OCI-LY7 (cell line): Measurements from ENCODE around the gene KDM2A. TPM values are rescaled to one million over a fixed set of nuclear protein-coding genes. Genes with fewer than 3 reads are reported as not detected.
A peak's percentile ranks its signal among the peaks of the same experiment; 100 is the strongest.

Experiments
- BruUV-seq: library from RNA; stranded (reverse); fragments of 400-500 nt; replicated peaks from 2 replicates; lab custom pipeline; 2021; lab: Mats Ljungman, UMichigan
- CTCF ChIA-PET: fragments of 300-600 bp; sonication (Branson Sonifier 250); formaldehyde crosslinking; loops from one replicate; lab custom pipeline; 2022; ENCODE audit warnings: antibody characterized with exemption; ENCODE audit not compliant: unreplicated experiment; lab: Charles Lee
- POLR2A ChIA-PET: fragments of 300-600 bp; sonication (Branson Sonifier 250); formaldehyde crosslinking; loops from one replicate; lab custom pipeline; 2022; ENCODE audit warnings: antibody characterized with exemption; lab: Charles Lee
- DNase-seq: peaks from one replicate; pipeline ENCODE4 v3.0.0-alpha.2; 2015; ENCODE audit warnings: low spot score
- H2AFZ ChIP-seq: fragments of 200-600 bp; sonication (generic), shearing (Covaris generic); 2 replicates; pipeline ENCODE4 v1.6.1; 2014; ENCODE audit warnings: mild to moderate bottlenecking, antibody characterized with exemption, low read length, moderate library complexity
- H3K27ac ChIP-seq: fragments of 200-600 bp; sonication (generic); 2 replicates; pipeline ENCODE4 v1.5.1; 2014; ENCODE audit warnings: mixed run types, low read depth, mild to moderate bottlenecking, moderate library complexity, low read length, inconsistent platforms; ENCODE audit not compliant: poor library complexity, severe bottlenecking
- H3K36me3 ChIP-seq: fragments of 200-600 bp; sonication (generic); 2 replicates; pipeline ENCODE4 v1.6.1; 2014; ENCODE audit warnings: mild to moderate bottlenecking, antibody characterized with exemption, low read length, moderate library complexity, mixed read lengths; ENCODE audit not compliant: insufficient read depth
- H3K4me1 ChIP-seq: fragments of 200-600 bp; sonication (generic); 2 replicates; pipeline ENCODE4 v1.5.1; 2014; ENCODE audit warnings: mild to moderate bottlenecking, low read length; ENCODE audit not compliant: insufficient read depth, poor library complexity, severe bottlenecking
- H3K4me2 ChIP-seq: fragments of 200-600 bp; sonication (generic); 2 replicates; pipeline ENCODE4 v1.6.1; 2014; ENCODE audit warnings: mild to moderate bottlenecking, low read length
- H3K4me3 ChIP-seq: fragments of 200-600 bp; sonication (generic); 2 replicates; pipeline ENCODE4 v1.5.1; 2014; ENCODE audit warnings: mild to moderate bottlenecking, low read depth, low read length; ENCODE audit not compliant: poor library complexity, severe bottlenecking
- H3K79me2 ChIP-seq: fragments of 200-600 bp; sonication (generic); 2 replicates; pipeline ENCODE4 v1.6.1; 2016; ENCODE audit warnings: low read depth, mild to moderate bottlenecking, low read length, moderate library complexity, mixed read lengths; ENCODE audit not compliant: insufficient read depth
- H3K9me2 ChIP-seq: fragments of 200-600 bp; sonication (generic); 2 replicates; pipeline ENCODE4 v1.6.1; 2016; ENCODE audit warnings: mild to moderate bottlenecking, low read length, mixed read lengths; ENCODE audit not compliant: insufficient read depth
- H3K9me3 ChIP-seq: fragments of 200-600 bp; sonication (generic); 2 replicates; pipeline ENCODE4 v1.6.1; 2014; ENCODE audit warnings: mild to moderate bottlenecking, mixed run types, low read length, mixed read lengths
- H4K20me1 ChIP-seq: fragments of 200-600 bp; sonication (generic); 2 replicates; pipeline ENCODE4 v1.6.1; 2014; ENCODE audit warnings: mild to moderate bottlenecking, antibody characterized with exemption, low read length, moderate library complexity, mixed read lengths; ENCODE audit not compliant: insufficient read depth
- EZH2phosphoT487 ChIP-seq: fragments of 200-600 bp; sonication (generic); IDR thresholded peaks from 2 replicates; pipeline ENCODE4 v1.6.1; 2018; ENCODE audit warnings: low read depth, borderline replicate concordance, mild to moderate bottlenecking, mixed run types, antibody characterized with exemption, low read length, moderate library complexity, mixed read lengths
- intact Hi-C: fragments of 100-400 bp; cut with micrococcal nuclease; formaldehyde crosslinking; loops from one replicate; pipeline ENCODE4 v1.10.0; 2022; ENCODE audit not compliant: unreplicated experiment
- total RNA-seq, 2 experiments: library from RNA; depleted of rRNA in 1 of 2; stranded (reverse); fragments of >200 nt in 1 of 2; shearing (Covaris generic) in 1 of 2; gene quantifications; 2 replicates each; pipeline ENCODE4 v1.2.3, GENCODE V29; 2014 to 2022
- TF ChIP-seq, protein P1 (sequence below): fragments of 200-600 bp; sonication (generic); conservative IDR thresholded peaks from 2 replicates; pipeline ENCODE4 v1.5.1; 2014; ENCODE audit warnings: mild to moderate bottlenecking, antibody characterized with exemption, low read length, moderate library complexity, mixed read lengths

KDM2A gene
- total RNA-seq, 2 experiments from 2014 or later, result 31.7 to 66.2 TPM

DNA sequence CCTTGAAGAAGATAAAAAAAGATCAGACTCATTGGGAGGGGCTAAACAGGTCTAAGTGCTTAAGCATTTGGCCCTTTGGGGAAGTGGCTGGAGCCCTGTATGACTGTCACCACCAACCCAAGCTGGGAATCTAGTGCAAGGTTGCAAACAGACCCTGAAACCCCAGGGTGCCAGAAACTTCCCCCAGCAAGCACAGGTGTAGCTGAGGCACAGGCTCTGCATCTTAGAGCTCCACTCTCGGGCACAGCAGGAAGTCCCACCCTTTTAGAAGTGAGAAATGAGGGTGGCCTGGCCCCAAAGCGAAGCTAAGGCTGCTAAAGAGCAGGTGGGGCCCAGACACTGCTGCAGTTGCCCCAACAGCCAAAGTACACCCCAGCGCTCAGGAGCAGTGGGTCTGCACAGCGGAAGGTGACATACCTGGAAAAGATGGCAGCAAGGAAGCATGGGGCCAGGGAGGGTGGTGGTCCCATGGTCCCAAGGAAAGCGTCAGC, 5.8 kb upstream of the KDM2A start:
- H3K79me2 ChIP-seq, result no peaks in the 10 kb centered on the region
- H3K4me3 ChIP-seq, result no peak overlapping the region

GRCh38 chr11:67114275-67114896, 4.7 kb upstream of the KDM2A start:
- ChIA-PET CTCF (no interaction called here), POLR2A (no interaction called here)
- Histone ChIP-seq H3K79me2 (no peaks in the 10 kb centered on the region), H3K27ac (no peak overlapping the region), H3K36me3 (no peaks in the 10 kb centered on the region), H3K4me3 (no peak overlapping the region), H2AFZ (no peak overlapping the region), H3K9me3 (no peaks in the 10 kb centered on the region), H3K4me2 (no peak overlapping the region), H3K9me2 (no peaks in the 10 kb centered on the region), H3K4me1 (peaks cover 23% of the 10 kb centered on the region), H4K20me1 (no peaks in the 10 kb centered on the region)
- no TSS peak for BruUV-seq
- intact Hi-C loops, result no loop called here
- no peak for DNase-seq
- TF ChIP-seq EZH2phosphoT487, result no peak
- TF ChIP-seq, protein P1, sequence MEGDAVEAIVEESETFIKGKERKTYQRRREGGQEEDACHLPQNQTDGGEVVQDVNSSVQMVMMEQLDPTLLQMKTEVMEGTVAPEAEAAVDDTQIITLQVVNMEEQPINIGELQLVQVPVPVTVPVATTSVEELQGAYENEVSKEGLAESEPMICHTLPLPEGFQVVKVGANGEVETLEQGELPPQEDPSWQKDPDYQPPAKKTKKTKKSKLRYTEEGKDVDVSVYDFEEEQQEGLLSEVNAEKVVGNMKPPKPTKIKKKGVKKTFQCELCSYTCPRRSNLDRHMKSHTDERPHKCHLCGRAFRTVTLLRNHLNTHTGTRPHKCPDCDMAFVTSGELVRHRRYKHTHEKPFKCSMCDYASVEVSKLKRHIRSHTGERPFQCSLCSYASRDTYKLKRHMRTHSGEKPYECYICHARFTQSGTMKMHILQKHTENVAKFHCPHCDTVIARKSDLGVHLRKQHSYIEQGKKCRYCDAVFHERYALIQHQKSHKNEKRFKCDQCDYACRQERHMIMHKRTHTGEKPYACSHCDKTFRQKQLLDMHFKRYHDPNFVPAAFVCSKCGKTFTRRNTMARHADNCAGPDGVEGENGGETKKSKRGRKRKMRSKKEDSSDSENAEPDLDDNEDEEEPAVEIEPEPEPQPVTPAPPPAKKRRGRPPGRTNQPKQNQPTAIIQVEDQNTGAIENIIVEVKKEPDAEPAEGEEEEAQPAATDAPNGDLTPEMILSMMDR, result no peak

More for the DNA sequence above, 5.8 kb upstream of the KDM2A start:
- intact Hi-C loops, result no loop called here
- TF ChIP-seq, protein P1, result no peak
- TF ChIP-seq EZH2phosphoT487, result no peak
- ChIA-PET CTCF (no interaction called here), POLR2A (interaction anchor here (0.6 to 1.2 kb wide), 2 partner anchors 9 to 513 kb away, joined by 3 read pairs; no protein-coding TSS in a partner anchor)
- Histone ChIP-seq H4K20me1 (no peaks in the 10 kb centered on the region), H3K9me3 (no peaks in the 10 kb centered on the region), H3K27ac (no peak overlapping the region), H3K9me2 (no peaks in the 10 kb centered on the region), H3K36me3 (no peaks in the 10 kb centered on the region), H2AFZ (peak overlapping the region; percentile 13; the same call in 1 of the 2 replicates), H3K4me2 (peak overlapping the region; percentile 22; the same call in 1 of the 2 replicates), H3K4me1 (peaks cover 20% of the 10 kb centered on the region)
- no TSS peak for BruUV-seq
- peak; percentile 69 for DNase-seq

DNA sequence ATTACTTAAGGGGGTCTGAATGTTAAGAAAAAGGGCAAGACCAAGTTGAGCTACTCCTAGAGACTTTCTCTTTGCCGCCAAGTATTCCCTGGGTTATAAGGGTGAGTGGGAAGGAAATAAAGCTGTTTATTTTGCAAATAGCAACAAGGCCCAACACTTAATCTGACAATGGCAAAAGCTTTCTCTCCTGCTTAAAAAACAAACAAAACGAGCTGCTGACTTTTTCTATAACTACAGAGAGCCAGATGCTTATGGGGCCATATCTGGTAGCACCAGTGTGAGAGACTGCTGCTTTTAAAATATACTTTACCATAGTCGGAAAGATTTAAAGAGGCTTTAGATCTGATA, 2.3 kb upstream of the KDM2A start:
- H3K4me3 ChIP-seq, result no peak overlapping the region
- intact Hi-C loops, result no loop called here
- H2AFZ ChIP-seq, result no peak overlapping the region; the same call in 1 of the 2 replicates
- DNase-seq, result no peak
- BruUV-seq, result no TSS peak
- H3K79me2 ChIP-seq, result peaks cover 22% of the 10 kb centered on the region
- H4K20me1 ChIP-seq, result no peaks in the 10 kb centered on the region; the same call in 1 of the 2 replicates
- no peaks in the 10 kb centered on the region for H3K9me3 ChIP-seq
- H3K9me2 ChIP-seq, result no peaks in the 10 kb centered on the region
- peaks cover 23% of the 10 kb centered on the region for H3K4me1 ChIP-seq
- H3K36me3 ChIP-seq, result peaks cover 6% of the 10 kb centered on the region
- TF ChIP-seq, protein P1, result no peak
- ChIA-PET CTCF (no interaction called here), POLR2A (interaction anchor here (0.7 to 1.0 kb wide), 2 partner anchors 9 to 11 kb away, joined by 3 read pairs; no protein-coding TSS in a partner anchor)
- H3K27ac ChIP-seq, result no peak overlapping the region
- no peak overlapping the region for H3K4me2 ChIP-seq
